IMR-90 (cell line): ENCODE results near the gene MGAT4A. TPM values are rescaled to one million over a fixed set of nuclear protein-coding genes. Genes with fewer than 3 reads are reported as not detected.

Experiments
- ATAC-seq: fragments of 200-7000 bp; cut with Tn5 transposase; 2 replicates; pipeline ENCODE4 v1.9.1; 2020; ENCODE audit warnings: low read depth, mild to moderate bottlenecking, moderate library complexity
- BruUV-seq: library from RNA; stranded (reverse); fragments of 400-500 nt; replicated peaks from 2 replicates; lab custom pipeline; 2021; lab: Mats Ljungman, UMichigan
- CTCF ChIA-PET: fragments of 300-600 bp; formaldehyde crosslinking; extraction: SDS; loops from one replicate; lab custom pipeline; 2021; ENCODE audit warnings: antibody characterized with exemption; lab: Yijun Ruan, JAX
- POLR2A ChIA-PET: fragments of 300-600 bp; sonication (Branson Sonifier 250); formaldehyde crosslinking; loops from one replicate; lab custom pipeline; 2022; ENCODE audit warnings: antibody characterized with exemption; ENCODE audit not compliant: unreplicated experiment; lab: Charles Lee
- DNase-seq: peaks from one replicate; pipeline ENCODE4 v3.0.0; 2013
- H2AFZ ChIP-seq: replicated peaks from 2 replicates; pipeline ENCODE3; 2013; ENCODE audit warnings: low read length, mild to moderate bottlenecking; ENCODE audit not compliant: poor library complexity
- H2AK5ac ChIP-seq: 2 replicates; pipeline ENCODE4 v1.6.1; 2013; ENCODE audit warnings: low read depth, low read length, inconsistent platforms
- H2AK9ac ChIP-seq: replicated peaks from 2 replicates; pipeline ENCODE3; 2013; ENCODE audit warnings: mild to moderate bottlenecking, low read depth, low read length, moderate library complexity; ENCODE audit not compliant: poor library complexity
- H2BK120ac ChIP-seq: 2 replicates; pipeline ENCODE4 v1.6.1; 2013; ENCODE audit warnings: low read depth, low read length, inconsistent platforms
- H2BK15ac ChIP-seq: 3 replicates; pipeline ENCODE4 v1.6.1; 2013; ENCODE audit warnings: low read depth, low read length, inconsistent platforms
- H2BK20ac ChIP-seq: 2 replicates; pipeline ENCODE4 v1.6.1; 2013; ENCODE audit warnings: low read depth, mild to moderate bottlenecking, inconsistent platforms, low read length, moderate library complexity
- H2BK5ac ChIP-seq: 2 replicates; pipeline ENCODE4 v1.6.1; 2013; ENCODE audit warnings: mild to moderate bottlenecking, low read depth, low read length, inconsistent platforms; ENCODE audit not compliant: poor library complexity, severe bottlenecking
- H3K14ac ChIP-seq: replicated peaks from 2 replicates; pipeline ENCODE4 v1.6.1; 2013; ENCODE audit warnings: low read depth, low read length, inconsistent platforms
- H3K18ac ChIP-seq: 2 replicates; pipeline ENCODE4 v1.6.1; 2013; ENCODE audit warnings: low read depth, low read length, control low read depth
- H3K23ac ChIP-seq: 2 replicates; pipeline ENCODE4 v1.6.1; 2013; ENCODE audit warnings: low read depth, low read length, inconsistent platforms
- H3K27ac ChIP-seq: 2 replicates; pipeline ENCODE4 v1.5.1; 2013; ENCODE audit warnings: mild to moderate bottlenecking, control low read depth, low read length; ENCODE audit not compliant: insufficient read depth
- H3K27me3 ChIP-seq: 2 replicates; pipeline ENCODE4 v1.6.1; 2013; ENCODE audit warnings: low read length; ENCODE audit not compliant: control insufficient read depth, insufficient read depth
- H3K36me3 ChIP-seq: 2 replicates; pipeline ENCODE4 v1.6.1; 2013; ENCODE audit warnings: low read length, mixed read lengths; ENCODE audit not compliant: control insufficient read depth, insufficient read depth
- H3K4ac ChIP-seq: 2 replicates; pipeline ENCODE4 v1.6.1; 2013; ENCODE audit warnings: low read depth, low read length, inconsistent platforms
- H3K4me1 ChIP-seq: 2 replicates; pipeline ENCODE4 v1.6.1; 2013; ENCODE audit warnings: low read length, mixed read lengths; ENCODE audit not compliant: control insufficient read depth, insufficient read depth
- H3K4me2 ChIP-seq: 2 replicates; pipeline ENCODE4 v1.6.1; 2013; ENCODE audit warnings: low read depth, mild to moderate bottlenecking, control low read depth, low read length, moderate library complexity
- H3K4me3 ChIP-seq: 2 replicates; pipeline ENCODE4 v1.5.1; 2013; ENCODE audit warnings: low read depth, mild to moderate bottlenecking, control low read depth, low read length, moderate library complexity; ENCODE audit not compliant: insufficient read depth
- H3K56ac ChIP-seq: 2 replicates; pipeline ENCODE4 v1.6.1; 2013; ENCODE audit warnings: low read length, inconsistent platforms; ENCODE audit not compliant: insufficient read depth; ENCODE audit errors: extremely low read depth
- H3K79me1 ChIP-seq, 2 experiments: 2 replicates each; pipeline ENCODE4 v1.6.1; 2013; ENCODE audit warnings: low read length in 2 of 2, inconsistent platforms in 1 of 2, low read depth in 1 of 2
- H3K9ac ChIP-seq: 2 replicates; pipeline ENCODE4 v1.6.1; 2013; ENCODE audit warnings: low read depth, low read length, control low read depth
- H3K9me1 ChIP-seq: 2 replicates; pipeline ENCODE4 v1.6.1; 2013; ENCODE audit warnings: low read length, inconsistent platforms; ENCODE audit not compliant: insufficient read depth
- H3K9me3 ChIP-seq: 2 replicates; pipeline ENCODE4 v1.6.1; 2013; ENCODE audit warnings: low read length; ENCODE audit not compliant: control insufficient read depth, insufficient read depth
- H4K20me1 ChIP-seq: 2 replicates; pipeline ENCODE4 v1.6.1; 2013; ENCODE audit warnings: low read length, inconsistent platforms; ENCODE audit not compliant: insufficient read depth
- H4K5ac ChIP-seq: 2 replicates; pipeline ENCODE4 v1.6.1; 2013; ENCODE audit warnings: mild to moderate bottlenecking, low read depth, low read length, control low read depth
- H4K8ac ChIP-seq, 2 experiments: 2 replicates each; pipeline ENCODE4 v1.6.1; 2013; ENCODE audit warnings: low read depth in 2 of 2, low read length in 2 of 2, control low read depth in 1 of 2, inconsistent platforms in 1 of 2
- H4K91ac ChIP-seq: 2 replicates; pipeline ENCODE4 v1.6.1; 2013; ENCODE audit warnings: low read depth, low read length, inconsistent platforms; ENCODE audit not compliant: insufficient read depth
- CEBPB ChIP-seq: IDR thresholded peaks from 2 replicates; pipeline ENCODE4 v1.6.1; 2012; ENCODE audit warnings: low read depth, low read length, improper control_type of control experiment
- CHD1 ChIP-seq: IDR thresholded peaks from 2 replicates; pipeline ENCODE4 v1.6.1; 2012; ENCODE audit warnings: low read depth, low read length, improper control_type of control experiment
- MAFK ChIP-seq: IDR thresholded peaks from 2 replicates; pipeline ENCODE4 v1.6.1; 2012; ENCODE audit warnings: low read depth, low read length, improper control_type of control experiment
- NFE2L2 ChIP-seq: fragments of 150-350 bp; IDR thresholded peaks from 2 replicates; pipeline ENCODE4 v1.6.1; 2016; ENCODE audit warnings: low read depth, mild to moderate bottlenecking, low read length
- POLR2A ChIP-seq: IDR thresholded peaks from 2 replicates; pipeline ENCODE4 v1.6.1; 2012; ENCODE audit warnings: mild to moderate bottlenecking, low read depth, low read length
- RFX5 ChIP-seq: IDR thresholded peaks from 2 replicates; pipeline ENCODE4 v1.8.0; 2012; ENCODE audit warnings: low read depth, mild to moderate bottlenecking, low read length, moderate library complexity
- WGBS, 2 experiments: methylation state at CpG; one replicate each; pipeline versions ENCODE4 v1.1.5 to v1.1.7; 2013; ENCODE audit warnings: missing lambda C conversion rate in 2 of 2; ENCODE audit not compliant: insufficient read length in 1 of 2; ENCODE audit errors: extremely low coverage in 2 of 2; 5-methylcytosine and 5-hydroxymethylcytosine counted together
- dilution Hi-C: fragments of 300-500 bp; cut with HindIII; formaldehyde crosslinking; loops from one replicate; pipeline ENCODE4 v1.14.3; 2018; ENCODE audit warnings: low sequenced_read_pairs; ENCODE audit not compliant: unreplicated experiment
- in situ Hi-C: fragments of 300-500 bp; cut with MboI; formaldehyde crosslinking; loops from 3 replicates; pipeline ENCODE4 v1.14.3; 2019; ENCODE audit warnings: low sequenced_read_pairs, inconsistent platforms, mixed read lengths
- intact Hi-C: fragments of 100-400 bp; cut with micrococcal nuclease; formaldehyde crosslinking; loops from 2 replicates; pipeline ENCODE4 v1.10.0; 2022
- polyA plus RNA-seq, 3 experiments: library from polyadenylated mRNA; depleted of rRNA; stranded (reverse); fragments of >200 nt; gene quantifications; 2 replicates each; pipeline ENCODE4 v1.2.3, GENCODE V29; 2012; ENCODE audit warnings: low replicate concordance in 1 of 3
- total RNA-seq: library from RNA; depleted of rRNA; stranded (reverse); fragments of >200 nt; gene quantifications from 2 replicates; pipeline ENCODE4 v1.2.3, GENCODE V29; 2012
- TF ChIP-seq, protein P1 (sequence below): fragments of 150-350 bp; IDR thresholded peaks from 2 replicates; pipeline ENCODE4 v1.6.1; 2016; ENCODE audit warnings: low read depth, mild to moderate bottlenecking, low read length, moderate library complexity, borderline replicate concordance

Gene MGAT4A
- total and polyA plus RNA-seq, 2 of the 4 experiments (the other 2 are of a cell fraction) = under 0.01 TPM; not detected in 1

DNA sequence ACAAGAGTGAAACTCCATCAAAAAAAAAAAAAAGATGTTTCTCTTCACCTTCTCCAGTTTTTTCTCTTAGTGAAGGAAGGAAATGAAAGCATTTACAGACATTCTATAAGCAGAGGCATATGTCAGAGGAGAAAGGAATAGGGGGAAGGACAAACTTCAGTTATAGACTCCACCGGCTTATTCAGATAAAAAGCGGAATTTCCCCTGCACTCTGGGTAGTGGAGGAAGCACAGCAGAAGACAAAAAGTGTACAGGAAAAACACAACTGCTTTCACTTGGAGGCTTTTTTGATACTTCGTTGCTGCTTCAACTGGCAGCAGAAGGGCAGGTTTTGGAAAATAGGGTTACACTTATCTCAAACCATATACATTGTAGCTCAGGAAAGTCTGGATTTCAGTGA is 3.2 kb upstream of the MGAT4A start:
- Histone ChIP-seq H3K9ac (no peak overlapping the region), H3K36me3 (no peaks in the 10 kb centered on the region), H4K91ac (no peak overlapping the region), H3K4me3 (no peak overlapping the region), H2AK5ac (no peak overlapping the region), H3K18ac (no peak overlapping the region), H2AFZ (no peak overlapping the region), H3K56ac (no peak overlapping the region), H3K14ac (no peak overlapping the region), H2BK5ac (no peak overlapping the region), H3K79me1 (no peaks in the 10 kb centered on the region), H4K8ac (no peak overlapping the region), H2BK15ac (no peak overlapping the region), H3K9me3 (no peaks in the 10 kb centered on the region), H3K27ac (no peak overlapping the region), H4K5ac (no peak overlapping the region), H3K23ac (no peak overlapping the region), H4K20me1 (no peaks in the 10 kb centered on the region), H2AK9ac (no peak overlapping the region), H2BK20ac (no peak overlapping the region), H3K4me1 (peaks cover 2% of the 10 kb centered on the region; the same call in 1 of the 2 replicates), H3K27me3 (peaks cover 25% of the 10 kb centered on the region), H3K9me1 (no peaks in the 10 kb centered on the region), H3K4ac (no peak overlapping the region), H3K4me2 (no peak overlapping the region), H2BK120ac (no peak overlapping the region)
- ATAC-seq (no peak), DNase-seq (no peak)
- in situ Hi-C loops (no loop called here), dilution Hi-C loops (no loop called here), intact Hi-C loops (no loop called here)
- WGBS, 2 experiments = no CpG with 5 or more reads among the region's 3 CpGs
- ChIA-PET POLR2A (no interaction called here), CTCF (no interaction called here)
- TF ChIP-seq MAFK (no peak), NFE2L2 (no peak), POLR2A (no peak), CEBPB (no peak), RFX5 (no peak), CHD1 (no peak)
- TF ChIP-seq, protein P1, sequence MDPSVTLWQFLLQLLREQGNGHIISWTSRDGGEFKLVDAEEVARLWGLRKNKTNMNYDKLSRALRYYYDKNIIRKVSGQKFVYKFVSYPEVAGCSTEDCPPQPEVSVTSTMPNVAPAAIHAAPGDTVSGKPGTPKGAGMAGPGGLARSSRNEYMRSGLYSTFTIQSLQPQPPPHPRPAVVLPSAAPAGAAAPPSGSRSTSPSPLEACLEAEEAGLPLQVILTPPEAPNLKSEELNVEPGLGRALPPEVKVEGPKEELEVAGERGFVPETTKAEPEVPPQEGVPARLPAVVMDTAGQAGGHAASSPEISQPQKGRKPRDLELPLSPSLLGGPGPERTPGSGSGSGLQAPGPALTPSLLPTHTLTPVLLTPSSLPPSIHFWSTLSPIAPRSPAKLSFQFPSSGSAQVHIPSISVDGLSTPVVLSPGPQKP = no peak
- BruUV-seq = no TSS peak
